RWPE1 (cell line): Measurements from ENCODE around the gene ATP13A5.

Experiments used
- CTCF ChIA-PET: fragments of 350-600 bp; sonication (Branson Sonifier 250); formaldehyde crosslinking; extraction: SDS; loops from one replicate; lab custom pipeline; 2021; lab: Yijun Ruan, JAX
- POLR2A ChIA-PET: fragments of 400-600 bp; formaldehyde crosslinking; extraction: SDS; loops from one replicate; lab custom pipeline; 2020; ENCODE audit warnings: antibody characterized with exemption; ENCODE audit not compliant: low non-redundant PET; lab: Yijun Ruan, JAX
- DNase-seq: peaks from one replicate; pipeline ENCODE4 v3.0.0; 2012; ENCODE audit warnings: low spot score
- H3K27ac ChIP-seq: fragments of 450-650 bp; 2 replicates; pipeline ENCODE4 v1.5.1; 2017
- CTCF ChIP-seq: fragments of 450-650 bp; conservative IDR thresholded peaks from 2 replicates; pipeline ENCODE4 v1.5.1; 2017; ENCODE audit warnings: low read depth, mild to moderate bottlenecking

ATP13A5 gene

GRCh38 chr3:193350744-193351143, 27.8 kb downstream of the ATP13A5 start:
- TF ChIP-seq CTCF = no peak
- no peak overlapping the region for H3K27ac ChIP-seq
- ChIA-PET POLR2A (no interaction called here), CTCF (no interaction called here)
- no peak for DNase-seq

GRCh38 chr3:193348686-193349085, 29.9 kb downstream of the ATP13A5 start:
- POLR2A ChIA-PET = no interaction called here
- no peak for DNase-seq
- CTCF ChIA-PET = no interaction called here
- TF ChIP-seq CTCF = no peak
- no peak overlapping the region for H3K27ac ChIP-seq

GRCh38 chr3:193347521-193348501, 30.7 kb downstream of the ATP13A5 start:
- POLR2A ChIA-PET = no interaction called here
- no peak overlapping the region for H3K27ac ChIP-seq
- DNase-seq = no peak

GRCh38 chr3:193346259-193346658, 32.3 kb downstream of the ATP13A5 start:
- POLR2A ChIA-PET = no interaction called here
- no peak overlapping the region for H3K27ac ChIP-seq
- no peak for TF ChIP-seq CTCF
- DNase-seq = no peak
- CTCF ChIA-PET = no interaction called here

More at GRCh38 chr3:193347521-193348501, 30.7 kb downstream of the ATP13A5 start:
- no peak for TF ChIP-seq CTCF
- CTCF ChIA-PET = no interaction called here

GRCh38 chr3:193345431-193345830, 33.1 kb downstream of the ATP13A5 start:
- CTCF ChIA-PET = no interaction called here

GRCh38 chr3:193344486-193344885, 34.1 kb downstream of the ATP13A5 start:
- ChIA-PET POLR2A (no interaction called here), CTCF (no interaction called here)
- no peak for DNase-seq
- no peak overlapping the region for H3K27ac ChIP-seq
- no peak for TF ChIP-seq CTCF

More at GRCh38 chr3:193345431-193345830, 33.1 kb downstream of the ATP13A5 start:
- POLR2A ChIA-PET = no interaction called here
- H3K27ac ChIP-seq = no peak overlapping the region
- TF ChIP-seq CTCF = no peak
- no peak for DNase-seq
